Activated naive CD8-positive, alpha-beta T cell treated with anti-CD3 and anti-CD28 coated beads for 36 hours (primary cell): Measurements from ENCODE around the gene RUBCNL. TPM values are rescaled to one million over a fixed set of nuclear protein-coding genes. Genes with fewer than 3 reads are reported as not detected.

Experiments used
- DNase-seq: peaks from one replicate; pipeline ENCODE4 v3.0.0; 2021
- H3K27ac Mint-ChIP-seq: one replicate; pipeline ENCODE4 v1.8.0; 2022; ENCODE audit warnings: mild to moderate bottlenecking, moderate library complexity, mixed read lengths
- H3K27me3 Mint-ChIP-seq: one replicate; pipeline ENCODE4 v1.8.0; 2022; ENCODE audit warnings: mild to moderate bottlenecking, mixed read lengths
- H3K36me3 Mint-ChIP-seq: one replicate; pipeline ENCODE4 v1.8.0; 2021; ENCODE audit warnings: mild to moderate bottlenecking, mixed read lengths
- H3K4me1 Mint-ChIP-seq: one replicate; pipeline ENCODE4 v1.8.0; 2021; ENCODE audit warnings: mixed read lengths
- H3K4me3 Mint-ChIP-seq: one replicate; pipeline ENCODE4 v1.8.0; 2022; ENCODE audit warnings: mild to moderate bottlenecking, moderate library complexity, mixed read lengths
- H3K9me3 Mint-ChIP-seq: one replicate; pipeline ENCODE4 v1.8.0; 2022; ENCODE audit warnings: mixed read lengths
- total RNA-seq, 2 experiments: library from RNA; stranded (reverse); gene quantifications; one replicate each; pipeline ENCODE4 v1.2.3, GENCODE V29; 2021

RUBCNL gene
- total RNA-seq, 2 experiments from 2014 or later, result 1.1 to 1.9 TPM

DNA sequence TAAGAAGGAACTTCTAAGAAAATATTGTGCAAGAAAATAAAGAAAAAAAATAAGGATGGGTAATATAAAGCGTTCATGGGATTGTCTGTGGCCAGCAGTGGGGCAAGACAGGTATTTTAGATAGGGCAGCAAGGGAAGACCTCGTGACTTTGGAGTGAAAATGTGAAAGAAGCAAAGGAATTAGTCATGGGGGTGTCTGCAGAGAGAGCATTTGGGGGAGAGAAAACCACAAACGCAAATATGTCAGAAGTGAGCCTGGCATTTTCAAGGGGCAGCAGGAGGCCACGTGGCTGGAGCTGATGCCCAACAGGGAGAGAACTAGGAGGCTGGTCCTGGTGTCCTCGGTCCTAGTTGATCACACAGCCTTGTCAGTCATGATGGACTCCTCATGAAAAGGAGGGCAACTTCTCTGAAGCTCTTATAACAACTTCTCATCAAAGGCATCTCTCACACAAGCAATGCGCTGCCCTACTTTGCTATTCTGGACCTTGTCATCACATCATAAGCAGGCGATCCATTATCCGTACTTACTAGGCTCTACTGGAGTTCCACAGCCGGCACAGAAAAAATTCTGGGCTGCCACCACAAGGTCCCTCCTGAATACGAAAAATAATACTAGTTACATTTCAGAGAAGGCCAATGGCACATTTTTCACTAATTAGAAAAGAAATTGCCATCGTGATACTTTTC is 31.0 kb downstream of the RUBCNL start:
- DNase-seq, result no peak
- Mint-ChIP-seq H3K4me1 (peaks cover 16% of the 10 kb centered on the region), H3K9me3 (peaks cover 7% of the 10 kb centered on the region), H3K36me3 (peaks cover 4% of the 10 kb centered on the region), H3K4me3 (no peak overlapping the region), H3K27ac (no peak overlapping the region), H3K27me3 (no peaks in the 10 kb centered on the region)

- H3K27me3 Mint-ChIP-seq, result no peaks in the 10 kb centered on the region
Measured at GRCh38 chr13:46355088-46355468, 32.0 kb downstream of the RUBCNL start.

GRCh38 chr13:46354156-46355087 is 32.6 kb downstream of the RUBCNL start:
- no peak overlapping the region for H3K4me3 Mint-ChIP-seq
- peak; percentile 36 for DNase-seq
- no peaks in the 10 kb centered on the region for H3K27me3 Mint-ChIP-seq
- H3K4me1 Mint-ChIP-seq, result peaks cover 16% of the 10 kb centered on the region
- peak overlapping the region; percentile 70 for H3K27ac Mint-ChIP-seq
- H3K9me3 Mint-ChIP-seq, result peaks cover 7% of the 10 kb centered on the region
- peaks cover 4% of the 10 kb centered on the region for H3K36me3 Mint-ChIP-seq

More at GRCh38 chr13:46355088-46355468, 32.0 kb downstream of the RUBCNL start:
- peaks cover 4% of the 10 kb centered on the region for H3K36me3 Mint-ChIP-seq
- DNase-seq, result no peak
- peaks cover 7% of the 10 kb centered on the region for H3K9me3 Mint-ChIP-seq
- peak overlapping the region; percentile 70 for H3K27ac Mint-ChIP-seq
- no peak overlapping the region for H3K4me3 Mint-ChIP-seq
- peaks cover 16% of the 10 kb centered on the region for H3K4me1 Mint-ChIP-seq

GRCh38 chr13:46352805-46353204 is 34.2 kb downstream of the RUBCNL start:
- no peaks in the 10 kb centered on the region for H3K27me3 Mint-ChIP-seq
- H3K36me3 Mint-ChIP-seq, result peaks cover 4% of the 10 kb centered on the region
- H3K27ac Mint-ChIP-seq, result no peak overlapping the region
- peaks cover 16% of the 10 kb centered on the region for H3K4me1 Mint-ChIP-seq
- no peak for DNase-seq
- peaks cover 7% of the 10 kb centered on the region for H3K9me3 Mint-ChIP-seq
- no peak overlapping the region for H3K4me3 Mint-ChIP-seq

- Mint-ChIP-seq H3K4me3 (no peak overlapping the region), H3K27ac (no peak overlapping the region), H3K9me3 (peaks cover 7% of the 10 kb centered on the region), H3K27me3 (no peaks in the 10 kb centered on the region), H3K4me1 (peaks cover 8% of the 10 kb centered on the region), H3K36me3 (peaks cover 4% of the 10 kb centered on the region)
- no peak for DNase-seq
Measured at GRCh38 chr13:46350003-46350402, 37.0 kb downstream of the RUBCNL start.

- Mint-ChIP-seq H3K9me3 (peaks cover 3% of the 10 kb centered on the region), H3K4me1 (peaks cover 2% of the 10 kb centered on the region), H3K4me3 (no peak overlapping the region), H3K27ac (no peak overlapping the region), H3K36me3 (no peaks in the 10 kb centered on the region), H3K27me3 (no peaks in the 10 kb centered on the region)
- DNase-seq, result no peak
Measured at GRCh38 chr13:46348961-46349360, 38.1 kb downstream of the RUBCNL start.

DNA sequence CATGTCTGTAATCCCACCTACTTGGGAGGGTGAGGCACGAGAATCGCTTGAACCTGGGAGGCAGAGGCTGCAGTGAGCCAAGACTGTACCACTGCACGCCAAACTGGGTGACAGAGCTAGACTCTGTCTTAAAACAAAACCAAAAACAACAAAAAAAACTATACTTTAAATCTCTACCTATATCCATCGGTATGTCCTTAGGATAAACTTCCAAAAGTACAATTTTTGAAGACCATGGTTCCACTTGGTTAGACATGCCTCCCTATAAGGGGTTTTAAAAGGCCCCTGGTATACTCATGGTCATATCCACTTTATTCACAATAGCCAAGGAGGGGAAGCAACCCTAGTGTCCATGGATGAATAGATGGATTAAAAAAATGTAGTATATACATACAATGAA is 39.8 kb downstream of the RUBCNL start:
- Mint-ChIP-seq H3K27ac (no peak overlapping the region), H3K4me1 (peaks cover 4% of the 10 kb centered on the region), H3K27me3 (no peaks in the 10 kb centered on the region), H3K9me3 (no peaks in the 10 kb centered on the region), H3K4me3 (no peak overlapping the region), H3K36me3 (no peaks in the 10 kb centered on the region)
- no peak for DNase-seq

- no peak overlapping the region for H3K27ac Mint-ChIP-seq
- DNase-seq, result no peak
- H3K27me3 Mint-ChIP-seq, result no peaks in the 10 kb centered on the region
- H3K4me3 Mint-ChIP-seq, result no peak overlapping the region
- peaks cover 2% of the 10 kb centered on the region for H3K36me3 Mint-ChIP-seq
- peaks cover 17% of the 10 kb centered on the region for H3K4me1 Mint-ChIP-seq
- no peaks in the 10 kb centered on the region for H3K9me3 Mint-ChIP-seq
Measured at GRCh38 chr13:46345866-46346265, 41.2 kb downstream of the RUBCNL start.

DNA sequence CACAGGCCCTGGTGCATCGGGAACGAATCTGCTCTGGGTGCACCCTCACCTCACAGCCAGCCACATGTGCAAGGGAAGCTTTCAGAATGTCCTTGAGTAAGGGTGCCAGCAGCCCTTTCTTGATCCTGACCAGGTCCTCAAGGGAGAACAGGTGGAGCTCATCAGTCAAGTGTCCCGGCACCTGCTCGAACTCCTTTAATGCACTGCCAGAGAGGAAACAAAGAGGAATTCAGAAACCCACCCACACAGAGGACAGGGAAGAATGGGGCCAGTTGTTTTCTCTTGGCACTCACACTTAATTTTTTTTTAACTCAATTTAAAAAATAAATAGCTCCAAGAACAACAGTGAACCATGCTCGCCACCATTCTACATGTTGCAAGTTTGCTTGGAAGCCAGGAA is 41.7 kb downstream of the RUBCNL start:
- Mint-ChIP-seq H3K9me3 (no peaks in the 10 kb centered on the region), H3K4me1 (peaks cover 22% of the 10 kb centered on the region), H3K4me3 (no peak overlapping the region), H3K36me3 (peaks cover 6% of the 10 kb centered on the region), H3K27ac (no peak overlapping the region), H3K27me3 (no peaks in the 10 kb centered on the region)
- no peak for DNase-seq

DNA sequence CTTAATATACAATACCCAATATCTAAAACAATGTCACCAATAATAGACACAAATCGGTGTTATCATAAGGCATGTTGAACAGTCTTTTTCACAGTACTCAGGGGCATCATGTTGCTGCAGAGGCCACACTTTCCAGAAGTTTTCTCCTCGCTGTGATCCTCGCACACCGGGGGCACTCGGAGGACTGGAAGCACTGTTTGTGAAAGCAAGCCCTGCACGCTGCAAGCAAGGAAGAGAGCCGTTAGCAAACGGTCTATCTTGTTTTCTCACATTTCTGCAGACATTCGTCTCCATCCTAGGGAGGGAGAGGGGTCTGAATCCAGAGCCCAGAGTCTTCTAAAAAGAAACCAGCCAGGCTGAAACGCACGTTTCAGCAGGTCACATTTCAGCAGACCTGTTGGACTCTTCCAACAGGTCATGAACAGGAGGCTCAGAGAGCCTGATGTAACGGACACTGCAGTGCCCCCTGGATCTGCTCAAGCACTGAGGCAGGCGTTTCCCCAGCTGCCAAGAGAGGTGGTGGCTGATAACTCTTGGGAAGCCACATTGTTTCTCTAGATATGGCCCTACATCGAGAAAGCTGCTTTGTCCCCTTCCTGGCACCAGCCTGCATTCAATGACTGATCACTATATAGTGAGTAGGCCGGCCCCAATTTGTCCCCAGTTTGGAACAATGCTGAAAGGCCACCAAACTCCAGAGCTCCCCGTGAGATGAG is 43.6 kb downstream of the RUBCNL start:
- no peak overlapping the region for H3K27ac Mint-ChIP-seq
- peaks cover 10% of the 10 kb centered on the region for H3K36me3 Mint-ChIP-seq
- no peak overlapping the region for H3K4me3 Mint-ChIP-seq

GRCh38 chr13:46342538-46342937 is 44.5 kb downstream of the RUBCNL start:
- peaks cover 10% of the 10 kb centered on the region for H3K36me3 Mint-ChIP-seq
- no peak for DNase-seq
- no peaks in the 10 kb centered on the region for H3K27me3 Mint-ChIP-seq
- H3K27ac Mint-ChIP-seq, result peak overlapping the region; percentile 45
- H3K4me1 Mint-ChIP-seq, result peaks cover 33% of the 10 kb centered on the region
- H3K9me3 Mint-ChIP-seq, result peaks cover 4% of the 10 kb centered on the region
- no peak overlapping the region for H3K4me3 Mint-ChIP-seq

More for the DNA sequence above, 43.6 kb downstream of the RUBCNL start:
- H3K9me3 Mint-ChIP-seq, result peaks cover 4% of the 10 kb centered on the region
- no peaks in the 10 kb centered on the region for H3K27me3 Mint-ChIP-seq
- peaks cover 33% of the 10 kb centered on the region for H3K4me1 Mint-ChIP-seq
- DNase-seq, result no peak

- peak; percentile 44 for DNase-seq
- Mint-ChIP-seq H3K36me3 (peaks cover 12% of the 10 kb centered on the region), H3K27me3 (no peaks in the 10 kb centered on the region), H3K4me1 (peaks cover 33% of the 10 kb centered on the region), H3K4me3 (peak overlapping the region; percentile 56), H3K27ac (peak overlapping the region; percentile 79), H3K9me3 (peaks cover 8% of the 10 kb centered on the region)
Measured at GRCh38 chr13:46341112-46341711, 45.8 kb downstream of the RUBCNL start.

DNA sequence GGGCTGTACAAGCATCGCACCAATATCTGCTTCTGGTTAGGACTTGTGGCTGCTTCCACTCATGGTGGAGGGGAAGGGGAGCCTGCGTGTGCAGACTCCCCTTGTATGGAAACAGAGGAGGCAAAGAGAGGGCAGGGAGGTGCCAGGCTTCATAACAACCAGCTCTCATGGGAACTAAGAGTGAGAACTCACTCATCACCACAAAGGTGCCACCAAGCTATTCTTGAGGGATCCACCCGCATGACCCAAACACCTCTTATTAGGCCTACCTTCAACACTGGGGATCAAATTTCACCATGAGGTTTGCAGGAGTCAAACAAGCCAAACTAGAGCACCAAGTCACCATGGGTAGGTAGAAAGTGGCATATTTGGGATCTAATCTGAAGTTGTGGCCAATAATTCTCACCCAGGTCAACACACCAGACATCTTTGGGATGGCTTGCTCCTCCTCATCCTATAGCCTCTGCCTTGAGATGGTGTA is 46.4 kb downstream of the RUBCNL start:
- peak overlapping the region; percentile 79 for H3K27ac Mint-ChIP-seq
- peaks cover 8% of the 10 kb centered on the region for H3K9me3 Mint-ChIP-seq
- no peaks in the 10 kb centered on the region for H3K27me3 Mint-ChIP-seq
- peak overlapping the region; percentile 56 for H3K4me3 Mint-ChIP-seq
- H3K36me3 Mint-ChIP-seq, result peaks cover 12% of the 10 kb centered on the region
- DNase-seq, result peak; percentile 5
- H3K4me1 Mint-ChIP-seq, result peaks cover 33% of the 10 kb centered on the region

DNA sequence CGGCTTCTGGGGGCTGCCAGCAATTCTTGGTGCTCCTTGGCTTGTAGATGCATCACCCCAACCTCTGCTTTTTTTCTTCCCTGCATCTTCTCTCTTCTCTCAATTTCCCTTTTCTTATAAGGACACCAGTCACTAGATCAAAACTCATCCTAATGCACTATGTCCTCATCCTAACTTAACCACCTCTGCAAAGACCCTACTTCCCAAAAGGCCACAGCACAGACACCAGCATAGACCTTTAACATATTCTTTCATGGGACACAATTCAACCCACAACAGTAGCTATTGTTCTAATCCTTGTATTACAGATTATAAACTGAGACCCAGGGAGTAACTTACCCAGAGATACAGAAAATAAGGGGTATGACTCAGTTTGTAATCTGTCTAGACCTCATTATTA is 47.0 kb downstream of the RUBCNL start:
- peak overlapping the region; percentile 56 for H3K4me3 Mint-ChIP-seq
- peaks cover 33% of the 10 kb centered on the region for H3K4me1 Mint-ChIP-seq
- no peak for DNase-seq
- peak overlapping the region; percentile 79 for H3K27ac Mint-ChIP-seq
- H3K9me3 Mint-ChIP-seq, result peaks cover 8% of the 10 kb centered on the region
- H3K36me3 Mint-ChIP-seq, result peaks cover 12% of the 10 kb centered on the region
- no peaks in the 10 kb centered on the region for H3K27me3 Mint-ChIP-seq
